Mesendoderm (in vitro differentiated cells): Measurements from ENCODE around the gene PLEKHO1.
A peak's percentile ranks its signal among the peaks of the same experiment; 100 is the strongest.
"Not testable (repeated sequence)": the region's sequence is repeated elsewhere in the genome, so short reads cannot be mapped to it uniquely, and the experiment has no call there.

ENCODE experiments used
- DNase-seq: peaks from one replicate; pipeline ENCODE4 v3.0.0; 2013
- H2AK5ac ChIP-seq: 2 replicates; pipeline ENCODE4 v1.6.1; 2013; ENCODE audit warnings: low read length, inconsistent platforms
- H2BK120ac ChIP-seq: 2 replicates; pipeline ENCODE4 v1.6.1; 2013; ENCODE audit warnings: low read depth, mild to moderate bottlenecking, low read length, moderate library complexity, mixed read lengths
- H2BK15ac ChIP-seq: replicated peaks from 2 replicates; pipeline ENCODE4 v1.6.1; 2013; ENCODE audit warnings: low read depth, mild to moderate bottlenecking, moderate library complexity
- H2BK5ac ChIP-seq: 2 replicates; pipeline ENCODE4 v1.6.1; 2013; ENCODE audit warnings: low read length, inconsistent platforms
- H3K18ac ChIP-seq: 2 replicates; pipeline ENCODE4 v1.6.1; 2013; ENCODE audit warnings: mild to moderate bottlenecking, low read length, mixed read lengths
- H3K23ac ChIP-seq: one replicate; pipeline ENCODE4 v1.6.1; 2013; ENCODE audit warnings: low read length
- H3K27ac ChIP-seq: 2 replicates; pipeline ENCODE4 v1.5.1; 2013; ENCODE audit warnings: low read depth, mild to moderate bottlenecking, inconsistent platforms, low read length, moderate library complexity
- H3K27me3 ChIP-seq: 2 replicates; pipeline ENCODE4 v1.6.1; 2013; ENCODE audit warnings: low read length, control low read depth, mild to moderate bottlenecking, inconsistent platforms; ENCODE audit not compliant: insufficient read depth, poor library complexity
- H3K36me3 ChIP-seq: 2 replicates; pipeline ENCODE4 v1.6.1; 2013; ENCODE audit warnings: low read length, inconsistent platforms; ENCODE audit not compliant: control insufficient read depth, insufficient read depth
- H3K4ac ChIP-seq: one replicate; pipeline ENCODE4 v1.6.1; 2013; ENCODE audit warnings: low read depth, mild to moderate bottlenecking, low read length, moderate library complexity
- H3K4me1 ChIP-seq: 2 replicates; pipeline ENCODE4 v1.6.1; 2013; ENCODE audit warnings: low read depth, low read length, inconsistent platforms; ENCODE audit not compliant: control insufficient read depth
- H3K4me2 ChIP-seq: 2 replicates; pipeline ENCODE4 v1.6.1; 2013; ENCODE audit warnings: low read length
- H3K4me3 ChIP-seq: 2 replicates; pipeline ENCODE4 v1.5.1; 2013; ENCODE audit warnings: mild to moderate bottlenecking, low read length
- H3K56ac ChIP-seq: one replicate; pipeline ENCODE4 v1.6.1; 2013; ENCODE audit warnings: low read length
- H3K79me1 ChIP-seq: 2 replicates; pipeline ENCODE4 v1.6.1; 2013; ENCODE audit warnings: low read length, inconsistent platforms
- H3K79me2 ChIP-seq: 2 replicates; pipeline ENCODE4 v1.6.1; 2013; ENCODE audit warnings: mild to moderate bottlenecking, low read length; ENCODE audit not compliant: control insufficient read depth, insufficient read depth
- H3K9ac ChIP-seq: 2 replicates; pipeline ENCODE4 v1.6.1; 2013; ENCODE audit warnings: low read length, inconsistent platforms
- H4K5ac ChIP-seq: one replicate; pipeline ENCODE4 v1.6.1; 2013; ENCODE audit warnings: low read length
- H4K8ac ChIP-seq: one replicate; pipeline ENCODE4 v1.6.1; 2013; ENCODE audit warnings: low read depth, mild to moderate bottlenecking, control low read depth, low read length, moderate library complexity
- WGBS: extraction: QIAGEN DNeasy Blood & Tissue Kit; methylation state at CpG from one replicate; pipeline ENCODE4 v1.1.7; 2013; ENCODE audit warnings: low lambda C conversion rate, missing lambda C conversion rate; ENCODE audit not compliant: insufficient coverage; ENCODE audit errors: extremely low coverage; 5-methylcytosine and 5-hydroxymethylcytosine counted together

The PLEKHO1 gene

GRCh38 chr1:150187560-150187931 is 37.8 kb downstream of the PLEKHO1 start:
- no peak overlapping the region for H3K4ac ChIP-seq
- no peak overlapping the region for H4K5ac ChIP-seq
- no peak overlapping the region for H3K4me3 ChIP-seq
- H3K9ac ChIP-seq = no peak overlapping the region
- no peak overlapping the region for H3K27ac ChIP-seq
- H2BK5ac ChIP-seq = no peak overlapping the region
- no peaks in the 10 kb centered on the region for H3K4me1 ChIP-seq
- H2BK15ac ChIP-seq = no peak overlapping the region
- H3K56ac ChIP-seq = peak overlapping the region; percentile 49
- H3K4me2 ChIP-seq = no peak overlapping the region
- no peak overlapping the region for H3K23ac ChIP-seq
- no peak overlapping the region for H3K18ac ChIP-seq
- no peak overlapping the region for H2AK5ac ChIP-seq
- H3K27me3 ChIP-seq = no peaks in the 10 kb centered on the region
- no CpG with 5 or more reads among the region's 3 CpGs for WGBS
- H3K36me3 ChIP-seq = no peaks in the 10 kb centered on the region
- no peak overlapping the region for H4K8ac ChIP-seq
- H3K79me1 ChIP-seq = no peaks in the 10 kb centered on the region
- H3K79me2 ChIP-seq = no peaks in the 10 kb centered on the region
- no peak for DNase-seq
- no peak overlapping the region for H2BK120ac ChIP-seq

- Histone ChIP-seq H3K4ac (no peak overlapping the region), H3K4me3 (no peak overlapping the region), H3K79me1 (no peaks in the 10 kb centered on the region), H3K18ac (no peak overlapping the region), H3K9ac (no peak overlapping the region), H3K4me1 (no peaks in the 10 kb centered on the region), H3K36me3 (no peaks in the 10 kb centered on the region), H2AK5ac (no peak overlapping the region), H3K4me2 (no peak overlapping the region), H3K79me2 (no peaks in the 10 kb centered on the region), H3K27ac (no peak overlapping the region), H3K56ac (no peak overlapping the region), H3K23ac (no peak overlapping the region), H2BK5ac (no peak overlapping the region), H2BK120ac (no peak overlapping the region), H4K5ac (no peak overlapping the region), H3K27me3 (no peaks in the 10 kb centered on the region), H4K8ac (no peak overlapping the region), H2BK15ac (no peak overlapping the region)
- no peak for DNase-seq
- WGBS = no CpG with 5 or more reads among the region's 2 CpGs
Measured at GRCh38 chr1:150192012-150192411, 42.3 kb downstream of the PLEKHO1 start.

DNA sequence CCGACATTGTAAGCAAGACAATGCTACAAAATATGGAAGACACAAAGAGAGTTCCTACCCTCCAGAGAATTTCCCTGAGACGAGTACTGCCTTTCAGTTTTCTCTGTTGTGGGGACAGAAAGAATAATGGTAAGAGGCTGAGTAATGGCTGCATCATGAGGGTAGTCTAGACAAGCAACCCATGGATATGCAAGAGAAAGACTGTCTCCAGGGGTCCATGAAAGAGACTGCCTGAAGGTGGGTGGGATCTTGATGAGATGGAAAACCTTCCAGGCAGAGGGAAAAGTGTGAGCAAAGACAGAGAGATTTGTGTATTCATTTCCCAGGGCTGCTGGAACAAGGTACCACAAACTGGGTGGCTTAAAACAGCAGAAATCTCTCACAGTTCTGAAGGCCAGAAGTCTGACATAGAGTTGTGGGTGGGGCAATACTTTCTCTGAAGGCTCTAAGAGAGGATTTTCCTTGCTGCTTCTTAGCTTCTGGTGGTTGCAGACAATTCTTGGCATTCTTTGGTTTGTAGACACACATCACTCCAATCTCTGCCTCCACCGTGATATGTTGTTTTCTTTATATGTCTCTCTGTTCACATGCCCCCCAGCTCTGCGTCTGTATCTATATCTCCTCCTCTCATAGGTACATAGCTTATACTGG is 44.8 kb downstream of the PLEKHO1 start:
- Histone ChIP-seq H3K36me3 (no peaks in the 10 kb centered on the region), H3K4me1 (no peaks in the 10 kb centered on the region), H3K4me2 (no peak overlapping the region), H3K79me1 (no peaks in the 10 kb centered on the region), H3K79me2 (no peaks in the 10 kb centered on the region), H3K18ac (no peak overlapping the region), H3K27ac (no peak overlapping the region), H4K5ac (no peak overlapping the region), H2BK120ac (no peak overlapping the region), H2BK5ac (no peak overlapping the region), H3K27me3 (no peaks in the 10 kb centered on the region), H3K56ac (no peak overlapping the region), H3K23ac (no peak overlapping the region), H3K4me3 (no peak overlapping the region), H2BK15ac (no peak overlapping the region), H2AK5ac (no peak overlapping the region), H3K9ac (no peak overlapping the region), H3K4ac (no peak overlapping the region), H4K8ac (no peak overlapping the region)
- DNase-seq = no peak
- no CpG with 5 or more reads among the region's 4 CpGs for WGBS

GRCh38 chr1:150196417-150196816 is 46.7 kb downstream of the PLEKHO1 start:
- WGBS = no CpG with 5 or more reads among the region's 1 CpG
- Histone ChIP-seq H3K4me3 (no peak overlapping the region), H3K27me3 (no peaks in the 10 kb centered on the region), H3K36me3 (no peaks in the 10 kb centered on the region), H3K9ac (no peak overlapping the region), H3K27ac (no peak overlapping the region), H3K4ac (no peak overlapping the region), H3K23ac (no peak overlapping the region), H2AK5ac (no peak overlapping the region), H2BK15ac (no peak overlapping the region), H4K8ac (no peak overlapping the region), H3K18ac (no peak overlapping the region), H3K4me2 (no peak overlapping the region), H3K56ac (no peak overlapping the region), H2BK5ac (no peak overlapping the region), H3K79me2 (no peaks in the 10 kb centered on the region), H3K4me1 (no peaks in the 10 kb centered on the region), H4K5ac (no peak overlapping the region), H2BK120ac (no peak overlapping the region), H3K79me1 (no peaks in the 10 kb centered on the region)
- no peak for DNase-seq

GRCh38 chr1:150207281-150207971 is 57.7 kb downstream of the PLEKHO1 start:
- no peak overlapping the region for H4K8ac ChIP-seq
- no peak overlapping the region for H3K4me2 ChIP-seq
- DNase-seq = no peak
- no peak overlapping the region for H3K56ac ChIP-seq
- H3K27me3 ChIP-seq = no peaks in the 10 kb centered on the region
- no peak overlapping the region for H2BK5ac ChIP-seq
- no peak overlapping the region for H3K4me3 ChIP-seq
- H3K18ac ChIP-seq = no peak overlapping the region
- H3K36me3 ChIP-seq = no peaks in the 10 kb centered on the region
- H3K79me2 ChIP-seq = no peaks in the 10 kb centered on the region
- H4K5ac ChIP-seq = no peak overlapping the region
- no peak overlapping the region for H3K27ac ChIP-seq
- H3K79me1 ChIP-seq = no peaks in the 10 kb centered on the region
- H3K4ac ChIP-seq = no peak overlapping the region
- no peak overlapping the region for H3K23ac ChIP-seq
- no peaks in the 10 kb centered on the region for H3K4me1 ChIP-seq
- H2BK15ac ChIP-seq = no peak overlapping the region
- H2BK120ac ChIP-seq = no peak overlapping the region
- no peak overlapping the region for H2AK5ac ChIP-seq
- H3K9ac ChIP-seq = no peak overlapping the region
- WGBS = no CpG with 5 or more reads among the region's 7 CpGs

- H3K27ac ChIP-seq, H3K79me1 ChIP-seq, H3K56ac ChIP-seq, H3K9ac ChIP-seq, H4K5ac ChIP-seq, DNase-seq, H2BK15ac ChIP-seq, H3K23ac ChIP-seq, H3K18ac ChIP-seq, H3K36me3 ChIP-seq, H3K4me3 ChIP-seq, H3K27me3 ChIP-seq, H2BK120ac ChIP-seq, H3K4me1 ChIP-seq, H3K79me2 ChIP-seq, H3K4ac ChIP-seq, H2AK5ac ChIP-seq, H3K4me2 ChIP-seq, H4K8ac ChIP-seq, H2BK5ac ChIP-seq: not testable (repeated sequence)
- WGBS = no CpG with 5 or more reads among the region's 6 CpGs
Measured at GRCh38 chr1:150208460-150208859, 58.7 kb downstream of the PLEKHO1 start.
